Measurements from ENCODE around the gene GATB.

GRCh38 chr4:151744614-151745013 is 16.2 kb downstream of the GATB start:
- TF ChIP-seq ELK1 (IDR thresholded peaks at IDR 0.05; ENCODE audit: low read depth, low read length) (no peak), RCOR1 (conservative IDR thresholded peaks at IDR 0.05; ENCODE audit: low read depth, low read length) (no peak), ZBTB4 (CRISPR knock-in tag; IDR thresholded peaks at IDR 0.05) (no peak), SP1 (IDR thresholded peaks at IDR 0.05; ENCODE audit: low read depth, low read length) (no peak), REST (IDR thresholded peaks at IDR 0.05; ENCODE audit: low read depth, low read length) (no peak), TCF7 (IDR thresholded peaks at IDR 0.05; ENCODE audit: borderline replicate concordance) (peak; percentile 61; the same call in 1 of the 2 replicates)
- TF ChIP-seq, protein P1, sequence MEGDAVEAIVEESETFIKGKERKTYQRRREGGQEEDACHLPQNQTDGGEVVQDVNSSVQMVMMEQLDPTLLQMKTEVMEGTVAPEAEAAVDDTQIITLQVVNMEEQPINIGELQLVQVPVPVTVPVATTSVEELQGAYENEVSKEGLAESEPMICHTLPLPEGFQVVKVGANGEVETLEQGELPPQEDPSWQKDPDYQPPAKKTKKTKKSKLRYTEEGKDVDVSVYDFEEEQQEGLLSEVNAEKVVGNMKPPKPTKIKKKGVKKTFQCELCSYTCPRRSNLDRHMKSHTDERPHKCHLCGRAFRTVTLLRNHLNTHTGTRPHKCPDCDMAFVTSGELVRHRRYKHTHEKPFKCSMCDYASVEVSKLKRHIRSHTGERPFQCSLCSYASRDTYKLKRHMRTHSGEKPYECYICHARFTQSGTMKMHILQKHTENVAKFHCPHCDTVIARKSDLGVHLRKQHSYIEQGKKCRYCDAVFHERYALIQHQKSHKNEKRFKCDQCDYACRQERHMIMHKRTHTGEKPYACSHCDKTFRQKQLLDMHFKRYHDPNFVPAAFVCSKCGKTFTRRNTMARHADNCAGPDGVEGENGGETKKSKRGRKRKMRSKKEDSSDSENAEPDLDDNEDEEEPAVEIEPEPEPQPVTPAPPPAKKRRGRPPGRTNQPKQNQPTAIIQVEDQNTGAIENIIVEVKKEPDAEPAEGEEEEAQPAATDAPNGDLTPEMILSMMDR (IDR thresholded peaks at IDR 0.05 in 2 of 3, conservative IDR thresholded peaks at IDR 0.05 in 1 of 3; ENCODE audit: control insufficient read depth in 2 of 3, extremely low read depth in 1 of 3, insufficient read depth in 1 of 3, low read depth in 3 of 3, low read length in 3 of 3) = no peak

Measured in GM12878 (cell line).